Ascending aorta (tissue), 2 donors: Measurements from ENCODE around the gene TSPEAR. TPM values are rescaled to one million over a fixed set of nuclear protein-coding genes. Genes with fewer than 3 reads are reported as not detected.
"Not testable (repeated sequence)": the region's sequence is repeated elsewhere in the genome, so short reads cannot be mapped to it uniquely, and the experiment has no call there.

Experiments
- DNase-seq, 2 donors: peaks; one replicate each; pipeline ENCODE4 v3.0.0-alpha.2; 2019; ENCODE audit warnings: low spot score in 2 of 2
- H3K27ac ChIP-seq, 2 donors: fragments of 200-600 bp; sonication (generic); one replicate each; pipeline ENCODE4 v1.5.1; 2016 to 2017; ENCODE audit warnings: mild to moderate bottlenecking in 1 of 2
- H3K27me3 ChIP-seq: fragments of 200-600 bp; sonication (generic); one replicate; pipeline ENCODE4 v1.5.1; 2017
- H3K36me3 ChIP-seq, 2 donors: fragments of 200-600 bp; sonication (generic); one replicate each; pipeline ENCODE4 v1.5.1; 2016
- H3K4me1 ChIP-seq, 2 donors: fragments of 200-600 bp; sonication (generic); one replicate each; pipeline ENCODE4 v1.5.1; 2016 to 2017; ENCODE audit warnings: mild to moderate bottlenecking in 1 of 2
- H3K4me3 ChIP-seq, 2 donors: fragments of 200-600 bp; sonication (generic); one replicate each; pipeline ENCODE4 v1.5.1; 2016 to 2017; ENCODE audit warnings: mild to moderate bottlenecking in 1 of 2
- H3K9me3 ChIP-seq, 2 donors: fragments of 200-600 bp; sonication (generic); one replicate each; pipeline ENCODE4 v1.5.1; 2016
- CTCF ChIP-seq, 3 experiments: fragments of 200-600 bp in 2 of 3; fragments of 450-650 bp in 1 of 3; sonication (generic) in 2 of 3; IDR thresholded peaks; one replicate each; pipeline ENCODE4 v1.5.1; 2016 to 2019; ENCODE audit warnings: antibody characterized with exemption in 3 of 3, mild to moderate bottlenecking in 1 of 3, moderate library complexity in 1 of 3
- intact Hi-C: fragments of 100-400 bp; cut with DNase I; formaldehyde crosslinking; loops from one replicate; pipeline ENCODE4 v1.15.1; 2023
- total RNA-seq: library from RNA; depleted of rRNA; stranded (reverse); fragments of >200 nt; gene quantifications from one replicate; pipeline ENCODE4 v1.1.0, GENCODE V29; 2016

Gene TSPEAR
- total RNA-seq, 1 donor from 2014 or later = not detected

GRCh38 chr21:44552136-44552535 lies 159.2 kb downstream of the TSPEAR start:
- Histone ChIP-seq H3K4me3 (no peak overlapping the region), H3K36me3 (no peaks in the 10 kb centered on the region), H3K4me1 (no peaks in the 10 kb centered on the region), H3K27ac (no peak overlapping the region), H3K9me3 (peaks cover 0 to 2% of the 10 kb centered on the region in 2 donors), H3K27me3 (no peaks in the 10 kb centered on the region)
- no peak for TF ChIP-seq CTCF (IDR thresholded peaks at IDR 0.05)
- no peak for DNase-seq
- intact Hi-C loops = no loop called here

- Histone ChIP-seq H3K27me3 (no peaks in the 10 kb centered on the region), H3K36me3 (no peaks in the 10 kb centered on the region), H3K27ac (no peak within 1 kb of the TSS), H3K4me1 (no peaks in the 10 kb centered on the region), H3K9me3 (peaks cover 1 to 3% of the 10 kb centered on the region in 2 donors), H3K4me3 (no peak within 1 kb of the TSS)
- no peak for DNase-seq
- TF ChIP-seq CTCF (IDR thresholded peaks at IDR 0.05) = no peak
- intact Hi-C loops = no loop called here
Observed at GRCh38 chr21:44551340-44551961, 159.9 kb downstream of the TSPEAR start, which contains the start of gene KRTAP10-2. Gene KRTAP10-2, minus strand, starts transcription at chr21:44551505. Its CDS starts 47 bp downstream, at chr21:44551458.

- DNase-seq = no peak
- no peak overlapping the region for H3K4me3 ChIP-seq
- no peak overlapping the region for H3K27ac ChIP-seq
- no peaks in the 10 kb centered on the region for H3K27me3 ChIP-seq
- H3K9me3 ChIP-seq = peaks cover 3 to 6% of the 10 kb centered on the region in 2 donors
- no peaks in the 10 kb centered on the region for H3K36me3 ChIP-seq
- H3K4me1 ChIP-seq = no peaks in the 10 kb centered on the region
- no peak for TF ChIP-seq CTCF (IDR thresholded peaks at IDR 0.05)
- intact Hi-C loops = no loop called here
Observed at GRCh38 chr21:44550807-44551206, 160.6 kb downstream of the TSPEAR start.

- H3K4me1 ChIP-seq, H3K4me3 ChIP-seq, H3K9me3 ChIP-seq, H3K27me3 ChIP-seq, H3K27ac ChIP-seq, intact Hi-C loops, DNase-seq, H3K36me3 ChIP-seq: not testable (repeated sequence)
Observed at GRCh38 chr21:44550285-44550684, 161.1 kb downstream of the TSPEAR start.

- Histone ChIP-seq H3K9me3 (peaks cover 3 to 6% of the 10 kb centered on the region in 2 donors), H3K27me3 (no peaks in the 10 kb centered on the region), H3K36me3 (no peaks in the 10 kb centered on the region), H3K4me3 (no peak overlapping the region), H3K4me1 (no peaks in the 10 kb centered on the region), H3K27ac (no peak overlapping the region)
- no peak for TF ChIP-seq CTCF (IDR thresholded peaks at IDR 0.05)
- intact Hi-C loops = no loop called here
- DNase-seq = no peak
Observed at GRCh38 chr21:44549525-44550211, 161.7 kb downstream of the TSPEAR start.

GRCh38 chr21:44548922-44549321 lies 162.4 kb downstream of the TSPEAR start:
- H3K27ac ChIP-seq = no peak overlapping the region
- H3K9me3 ChIP-seq = peaks cover 3 to 6% of the 10 kb centered on the region in 2 donors
- no peaks in the 10 kb centered on the region for H3K4me1 ChIP-seq
- no peaks in the 10 kb centered on the region for H3K36me3 ChIP-seq
- no peak for TF ChIP-seq CTCF (IDR thresholded peaks at IDR 0.05)
- H3K4me3 ChIP-seq = no peak overlapping the region
- no peaks in the 10 kb centered on the region for H3K27me3 ChIP-seq
- DNase-seq = no peak
- intact Hi-C loops = no loop called here
